Neuronal stem cell (in vitro differentiated cells): ENCODE results near the gene VWA8.

Experiments used
- DNase-seq: peaks from one replicate; pipeline ENCODE4 v3.0.0-alpha.2; 2013; ENCODE audit warnings: low spot score
- H2AFZ ChIP-seq: one replicate; pipeline ENCODE4 v1.6.1; 2013; ENCODE audit warnings: mild to moderate bottlenecking, low read length, inconsistent platforms
- H2AK5ac ChIP-seq: 2 replicates; pipeline ENCODE4 v1.6.1; 2013; ENCODE audit warnings: low read depth, mild to moderate bottlenecking, inconsistent platforms, low read length, moderate library complexity, mixed read lengths
- H2BK120ac ChIP-seq: 2 replicates; pipeline ENCODE4 v1.6.1; 2013; ENCODE audit warnings: low read depth, mild to moderate bottlenecking, inconsistent platforms, low read length, moderate library complexity, mixed read lengths
- H2BK12ac ChIP-seq: one replicate; pipeline ENCODE4 v1.6.1; 2013; ENCODE audit warnings: low read length, inconsistent platforms
- H2BK15ac ChIP-seq: 2 replicates; pipeline ENCODE4 v1.6.1; 2013; ENCODE audit warnings: mild to moderate bottlenecking, low read length, inconsistent platforms, mixed read lengths
- H2BK5ac ChIP-seq: one replicate; pipeline ENCODE4 v1.6.1; 2013; ENCODE audit warnings: inconsistent platforms, mild to moderate bottlenecking, low read length, moderate library complexity
- H3K14ac ChIP-seq: one replicate; pipeline ENCODE4 v1.6.1; 2013; ENCODE audit warnings: low read length, inconsistent platforms
- H3K18ac ChIP-seq: 2 replicates; pipeline ENCODE4 v1.6.1; 2013; ENCODE audit warnings: low read length, inconsistent platforms
- H3K23ac ChIP-seq: 2 replicates; pipeline ENCODE4 v1.6.1; 2013; ENCODE audit warnings: low read depth, mild to moderate bottlenecking, mixed read lengths, low read length, inconsistent platforms; ENCODE audit not compliant: poor library complexity
- H3K27ac ChIP-seq: replicated peaks from 3 replicates; pipeline ENCODE4 v1.5.1; 2013; ENCODE audit warnings: low read length, inconsistent platforms
- H3K27me3 ChIP-seq, 3 experiments: 2 replicates each; pipeline ENCODE4 v1.6.1; 2013; ENCODE audit warnings: low read length in 3 of 3, mild to moderate bottlenecking in 2 of 3, inconsistent platforms in 1 of 3, low read depth in 1 of 3, mixed read lengths in 1 of 3, moderate library complexity in 1 of 3; ENCODE audit not compliant: control insufficient read depth in 3 of 3, insufficient read depth in 3 of 3
- H3K36me3 ChIP-seq, 2 donors: replicated peaks in 1 of 2; 2 replicates each; pipeline ENCODE4 v1.6.1; 2013; ENCODE audit warnings: low read length in 2 of 2; ENCODE audit not compliant: control insufficient read depth in 2 of 2, insufficient read depth in 2 of 2
- H3K4ac ChIP-seq: 2 replicates; pipeline ENCODE4 v1.6.1; 2013; ENCODE audit warnings: inconsistent platforms, mild to moderate bottlenecking, low read length, moderate library complexity
- H3K4me1 ChIP-seq, 2 donors: 1 replicate in 1 of 2; 2 replicates in 1 of 2; pipeline ENCODE4 v1.6.1; 2013; ENCODE audit warnings: low read length in 2 of 2, low read depth in 1 of 2; ENCODE audit not compliant: control insufficient read depth in 2 of 2, insufficient read depth in 1 of 2
- H3K4me2 ChIP-seq: one replicate; pipeline ENCODE4 v1.6.1; 2013; ENCODE audit warnings: mild to moderate bottlenecking, low read length, inconsistent platforms; ENCODE audit not compliant: insufficient read depth, poor library complexity, severe bottlenecking
- H3K4me3 ChIP-seq, 2 donors: 2 replicates each; pipeline ENCODE4 v1.5.1; 2013; ENCODE audit warnings: low read length in 2 of 2, mild to moderate bottlenecking in 2 of 2, inconsistent platforms in 1 of 2, moderate library complexity in 1 of 2
- H3K79me1 ChIP-seq: one replicate; pipeline ENCODE4 v1.6.1; 2013; ENCODE audit warnings: low read depth, mild to moderate bottlenecking, inconsistent platforms, low read length, moderate library complexity
- H3K9ac ChIP-seq: one replicate; pipeline ENCODE4 v1.6.1; 2013; ENCODE audit warnings: mild to moderate bottlenecking, low read depth, low read length, inconsistent platforms; ENCODE audit not compliant: poor library complexity
- H3K9me3 ChIP-seq, 2 donors: replicated peaks in 1 of 2; 2 replicates each; pipeline versions ENCODE3 to v1.6.1; 2013; ENCODE audit warnings: low read length in 2 of 2, mild to moderate bottlenecking in 2 of 2, inconsistent platforms in 1 of 2, low read depth in 1 of 2, mixed read lengths in 1 of 2, moderate library complexity in 1 of 2; ENCODE audit not compliant: control insufficient read depth in 2 of 2, insufficient read depth in 1 of 2
- H4K8ac ChIP-seq: one replicate; pipeline ENCODE4 v1.6.1; 2013; ENCODE audit warnings: low read depth, mild to moderate bottlenecking, inconsistent platforms, low read length, moderate library complexity
- H4K91ac ChIP-seq: one replicate; pipeline ENCODE4 v1.6.1; 2013; ENCODE audit warnings: low read length, low read depth, mild to moderate bottlenecking, inconsistent platforms; ENCODE audit not compliant: poor library complexity
- WGBS, 2 donors: extraction: QIAGEN DNeasy Blood & Tissue Kit; methylation state at CpG; one replicate each; pipeline ENCODE4 v1.1.7; 2013; ENCODE audit warnings: missing lambda C conversion rate in 2 of 2, mixed read lengths in 1 of 2; ENCODE audit not compliant: insufficient read length in 2 of 2, insufficient replicate concordance in 1 of 2; ENCODE audit errors: extremely low coverage in 2 of 2; 5-methylcytosine and 5-hydroxymethylcytosine counted together

VWA8 gene

DNA sequence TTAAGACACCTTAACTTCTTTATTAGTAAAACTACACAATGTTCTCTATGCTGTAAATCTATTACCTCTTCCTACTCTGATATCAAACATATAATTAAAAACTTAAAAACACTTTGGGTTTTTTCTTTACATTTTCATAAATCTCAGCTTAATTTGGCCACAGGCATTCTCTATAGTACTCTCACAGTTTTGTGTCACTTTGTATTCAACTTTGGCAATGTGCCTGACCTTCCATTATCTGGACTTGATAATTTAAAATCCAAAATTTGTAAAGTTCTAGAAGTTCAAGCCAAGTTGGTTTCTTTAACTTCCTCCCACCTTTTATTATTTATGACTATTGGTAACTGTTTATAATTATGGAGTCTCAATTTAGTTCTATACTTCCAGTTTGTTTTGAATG, 46.4 kb downstream of the VWA8 start:
- H3K36me3 ChIP-seq = peaks cover 0 to 6% of the 10 kb centered on the region in 2 donors
- no peaks in the 10 kb centered on the region for H3K79me1 ChIP-seq
- no peak overlapping the region for H2BK15ac ChIP-seq
- H3K4ac ChIP-seq = no peak overlapping the region
- H3K14ac ChIP-seq = no peak overlapping the region
- H2AFZ ChIP-seq = no peak overlapping the region
- H3K9ac ChIP-seq = no peak overlapping the region
- H2BK120ac ChIP-seq = no peak overlapping the region
- no peak overlapping the region for H3K4me2 ChIP-seq
- H4K8ac ChIP-seq = no peak overlapping the region
- H2BK12ac ChIP-seq = no peak overlapping the region
- H2AK5ac ChIP-seq = no peak overlapping the region
- H3K4me1 ChIP-seq = peaks cover 0 to 2% of the 10 kb centered on the region in 2 donors
- no peak overlapping the region for H3K18ac ChIP-seq
- H3K27me3 ChIP-seq = no peaks in the 10 kb centered on the region
- H3K9me3 ChIP-seq = no peaks in the 10 kb centered on the region
- H2BK5ac ChIP-seq = no peak overlapping the region
- no peak overlapping the region for H3K4me3 ChIP-seq
- no peak overlapping the region for H4K91ac ChIP-seq
- DNase-seq = no peak
- H3K27ac ChIP-seq = no peak overlapping the region
- H3K23ac ChIP-seq = no peak overlapping the region

DNA sequence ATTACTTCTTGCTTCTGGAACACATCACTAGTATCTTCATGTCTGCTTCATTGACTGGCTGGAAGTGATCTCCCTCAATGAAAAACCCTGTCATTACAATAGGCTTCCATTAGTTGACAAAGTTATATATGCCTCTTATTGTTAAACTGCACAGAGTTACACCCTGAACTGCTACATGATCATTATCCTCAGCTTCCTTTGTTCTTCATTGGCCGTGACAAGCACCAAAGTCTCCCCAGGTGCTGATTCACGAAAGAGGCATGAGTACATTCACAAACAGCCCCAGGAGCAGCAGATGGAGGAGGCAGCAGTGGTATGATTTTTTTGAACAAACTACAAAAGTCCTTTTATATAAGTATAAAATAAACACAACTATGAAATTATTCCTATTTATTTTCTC, 51.4 kb downstream of the VWA8 start:
- no peak overlapping the region for H2BK5ac ChIP-seq
- H3K4ac ChIP-seq = no peak overlapping the region
- H4K91ac ChIP-seq = no peak overlapping the region
- no peak overlapping the region for H3K27ac ChIP-seq
- no peak overlapping the region for H3K9ac ChIP-seq
- no peaks in the 10 kb centered on the region for H3K4me1 ChIP-seq
- H3K36me3 ChIP-seq = peaks cover 2 to 31% of the 10 kb centered on the region in 2 donors
- no peak overlapping the region for H2BK15ac ChIP-seq
- no peak overlapping the region for H3K4me3 ChIP-seq
- H2AK5ac ChIP-seq = no peak overlapping the region
- no peaks in the 10 kb centered on the region for H3K27me3 ChIP-seq
- H2AFZ ChIP-seq = no peak overlapping the region
- no peak overlapping the region for H3K23ac ChIP-seq
- H2BK120ac ChIP-seq = no peak overlapping the region
- H3K79me1 ChIP-seq = no peaks in the 10 kb centered on the region
- no peak overlapping the region for H2BK12ac ChIP-seq
- no peak overlapping the region for H3K14ac ChIP-seq
- no peak overlapping the region for H3K18ac ChIP-seq
- H3K9me3 ChIP-seq = no peaks in the 10 kb centered on the region
- no peak for DNase-seq
- no peak overlapping the region for H4K8ac ChIP-seq
- no peak overlapping the region for H3K4me2 ChIP-seq
- WGBS, 2 donors = no CpG with 5 or more reads among the region's 2 CpGs

GRCh38 chr13:41905600-41906254, 55.2 kb downstream of the VWA8 start:
- Histone ChIP-seq H3K4me3 (no peak overlapping the region), H3K23ac (no peak overlapping the region), H3K14ac (no peak overlapping the region), H2AFZ (no peak overlapping the region), H2BK15ac (no peak overlapping the region), H2BK5ac (no peak overlapping the region), H3K79me1 (no peaks in the 10 kb centered on the region), H4K8ac (no peak overlapping the region), H3K36me3 (peaks cover 2 to 25% of the 10 kb centered on the region in 2 donors), H4K91ac (no peak overlapping the region), H3K27ac (no peak overlapping the region), H3K4me2 (no peak overlapping the region), H2AK5ac (no peak overlapping the region), H3K4me1 (no peaks in the 10 kb centered on the region), H2BK12ac (no peak overlapping the region), H3K18ac (no peak overlapping the region), H3K9me3 (no peaks in the 10 kb centered on the region), H2BK120ac (no peak overlapping the region), H3K4ac (no peak overlapping the region), H3K27me3 (no peaks in the 10 kb centered on the region), H3K9ac (no peak overlapping the region)
- DNase-seq = no peak
- WGBS, 2 donors = no CpG with 5 or more reads among the region's 2 CpGs

GRCh38 chr13:41900918-41901317, 60.0 kb downstream of the VWA8 start:
- Histone ChIP-seq H3K9me3 (no peaks in the 10 kb centered on the region), H3K4ac (no peak overlapping the region), H3K36me3 (peaks cover 0 to 2% of the 10 kb centered on the region in 2 donors), H2BK120ac (no peak overlapping the region), H2AFZ (no peak overlapping the region), H3K4me1 (no peaks in the 10 kb centered on the region), H4K91ac (no peak overlapping the region), H3K18ac (no peak overlapping the region), H3K4me2 (no peak overlapping the region), H3K23ac (no peak overlapping the region), H3K4me3 (no peak overlapping the region), H3K27ac (no peak overlapping the region), H2BK5ac (no peak overlapping the region), H2AK5ac (no peak overlapping the region), H3K27me3 (no peaks in the 10 kb centered on the region), H4K8ac (no peak overlapping the region), H3K9ac (no peak overlapping the region), H3K79me1 (no peaks in the 10 kb centered on the region), H3K14ac (no peak overlapping the region), H2BK15ac (no peak overlapping the region), H2BK12ac (no peak overlapping the region)
- no peak for DNase-seq
